K562 (cell line): ENCODE results near the gene SYVN1. TPM values are rescaled to one million over a fixed set of nuclear protein-coding genes. Genes with fewer than 3 reads are reported as not detected.

Experiments used
- ATAC-seq: fragments of 200-7000 bp; cut with Tn5 transposase; 3 replicates; pipeline ENCODE4 v1.9.1; 2020; ENCODE audit warnings: moderate library complexity
- BruUV-seq: library from RNA; stranded (reverse); fragments of 400-500 nt; replicated peaks from 2 replicates; lab custom pipeline; 2021; lab: Mats Ljungman, UMichigan
- CTCF ChIA-PET: fragments of 300-600 bp; formaldehyde crosslinking; extraction: SDS; loops from one replicate; lab custom pipeline; 2021; ENCODE audit warnings: low intra/inter-chr PET ratio; lab: Yijun Ruan, JAX
- POLR2A ChIA-PET: fragments of 300-600, 350-650 bp; sonication (Branson Sonifier 250); formaldehyde crosslinking; extraction: SDS; loops from one replicate; lab custom pipeline; 2021; ENCODE audit warnings: antibody characterized with exemption, inconsistent platforms; lab: Yijun Ruan, JAX
- DNase-seq, 4 experiments: peaks; one replicate each; pipeline versions ENCODE4 v3.0.0 to v3.0.0-alpha.2; 2011 to 2018; ENCODE audit warnings: low spot score in 3 of 4, mixed read lengths in 3 of 4; ENCODE audit errors: extremely low read depth in 1 of 4
- FAIRE-seq: peaks from 2 replicates; lab custom pipeline; 2011; peaks lifted over from hg19 to GRCh38; lab: Jason Lieb, UNC
- H2AFZ ChIP-seq: 2 replicates; pipeline ENCODE4 v1.6.0; 2011; ENCODE audit warnings: low read depth, low read length, control low read depth, inconsistent platforms
- H3K27ac ChIP-seq: fragments of 200-600 bp; 3 replicates; pipeline ENCODE4 v1.8.0; 2011; ENCODE audit warnings: low read depth, mild to moderate bottlenecking, control low read depth, inconsistent platforms, low read length, moderate library complexity, mixed read lengths; ENCODE audit errors: extremely low read depth
- H3K27me3 ChIP-seq, 2 experiments: fragments of 300-600 bp in 1 of 2; 2 replicates in 1 of 2; 3 replicates in 1 of 2; pipeline versions ENCODE4 v1.6.0 to v1.8.0; 2011; ENCODE audit warnings: inconsistent platforms in 2 of 2, low read length in 2 of 2, mild to moderate bottlenecking in 1 of 2, mixed read lengths in 1 of 2, moderate library complexity in 1 of 2; ENCODE audit not compliant: control insufficient read depth in 2 of 2, insufficient read depth in 2 of 2
- H3K36me3 ChIP-seq: fragments of 300-600 bp; 3 replicates; pipeline ENCODE4 v1.8.0; 2011; ENCODE audit warnings: mild to moderate bottlenecking, low read length, inconsistent platforms; ENCODE audit not compliant: control insufficient read depth, insufficient read depth
- H3K4me1 ChIP-seq, 2 experiments: fragments of 200-600 bp in 1 of 2; replicated peaks in 1 of 2; 2 replicates in 1 of 2; 3 replicates in 1 of 2; pipeline versions ENCODE4 v1.5.1 to v1.8.0; 2011; ENCODE audit warnings: inconsistent platforms in 2 of 2, low read length in 2 of 2, mild to moderate bottlenecking in 1 of 2, mixed read lengths in 1 of 2, moderate library complexity in 1 of 2; ENCODE audit not compliant: control insufficient read depth in 2 of 2, insufficient read depth in 2 of 2
- H3K4me2 ChIP-seq: 2 replicates; pipeline ENCODE4 v1.6.1; 2011; ENCODE audit warnings: low read length, control low read depth, inconsistent platforms, mixed read lengths; ENCODE audit not compliant: insufficient read depth
- H3K4me3 ChIP-seq: fragments of 200-600 bp; sonication (generic), shearing (Covaris generic); 2 replicates; pipeline ENCODE4 v1.5.1; 2016; ENCODE audit warnings: control low read depth, inconsistent platforms
- H3K79me2 ChIP-seq: fragments of 200-600 bp; 3 replicates; pipeline ENCODE4 v1.8.0; 2011; ENCODE audit warnings: low read length, inconsistent platforms; ENCODE audit not compliant: control insufficient read depth, insufficient read depth
- H3K9ac ChIP-seq, 2 experiments: 2 replicates each; pipeline versions ENCODE4 v1.6.0 to v1.6.1; 2011; ENCODE audit warnings: low read depth in 2 of 2, low read length in 2 of 2, control low read depth in 1 of 2, inconsistent platforms in 1 of 2, mild to moderate bottlenecking in 1 of 2, mixed read lengths in 1 of 2; ENCODE audit not compliant: insufficient read depth in 1 of 2
- H3K9me1 ChIP-seq: one replicate; pipeline ENCODE4 v1.6.0; 2011; ENCODE audit warnings: inconsistent platforms, mild to moderate bottlenecking, low read length, moderate library complexity; ENCODE audit not compliant: control insufficient read depth, insufficient read depth
- H3K9me3 ChIP-seq: replicated peaks from 2 replicates; pipeline ENCODE4 v1.5.1; 2011; ENCODE audit warnings: low read depth, low read length, inconsistent platforms; ENCODE audit not compliant: control insufficient read depth, insufficient read depth
- H4K20me1 ChIP-seq: replicated peaks from 2 replicates; pipeline ENCODE4 v1.6.1; 2011; ENCODE audit warnings: low read length, inconsistent platforms, mixed read lengths; ENCODE audit not compliant: control insufficient read depth, insufficient read depth
- E2F4 ChIP-seq: sonication (generic); formaldehyde crosslinking; IDR thresholded peaks from 2 replicates; pipeline ENCODE4 v1.8.0; 2022; ENCODE audit warnings: mild to moderate bottlenecking, low read depth, missing genetic modification reagents
- SMARCC2 ChIP-seq: fragments of 450-650 bp; IDR thresholded peaks from 2 replicates; pipeline ENCODE4 v1.6.1; 2017; ENCODE audit warnings: antibody characterized with exemption, moderate library complexity, mild to moderate bottlenecking, low read depth
- SREBF2 ChIP-seq: sonication (generic); formaldehyde crosslinking; IDR thresholded peaks from 2 replicates; pipeline ENCODE4 v1.4.0; 2020; ENCODE audit warnings: mild to moderate bottlenecking, missing genetic modification reagents
- SRSF9 ChIP-seq: fragments of 200-400 bp; formaldehyde crosslinking; IDR thresholded peaks from 2 replicates; pipeline ENCODE4 v1.6.1; 2017; ENCODE audit warnings: low read depth, low read length, borderline replicate concordance
- ZNF512 ChIP-seq: IDR thresholded peaks from 2 replicates; pipeline ENCODE4 v1.6.1; 2016; ENCODE audit warnings: missing genetic modification characterization, missing compliant biosample characterization
- ZNF79 ChIP-seq: fragments of 250-450 bp; sonication (Bioruptor Pico); IDR thresholded peaks from 2 replicates; pipeline ENCODE4 v1.4.0; 2020; ENCODE audit warnings: low read depth, mild to moderate bottlenecking, moderate library complexity
- WGBS: fragments of 100-300 bp; shearing (Covaris generic); methylation state at CpG from one replicate; pipeline ENCODE4 v1.1.6; 2016; ENCODE audit warnings: low coverage, mixed read lengths; ENCODE audit not compliant: insufficient coverage; ENCODE audit errors: missing lambda C conversion rate; 5-methylcytosine and 5-hydroxymethylcytosine counted together
- in situ Hi-C: fragments of 300-500 bp; cut with MboI; formaldehyde crosslinking; loops from 4 replicates; pipeline ENCODE4 v1.15.0; 2018; ENCODE audit warnings: inconsistent platforms, mixed read lengths
- intact Hi-C: fragments of 100-400 bp; cut with micrococcal nuclease; formaldehyde crosslinking; loops from 2 replicates; pipeline ENCODE4 v1.14.2; 2022
- polyA plus RNA-seq, 8 experiments: library from polyadenylated mRNA; depleted of rRNA in 4 of 8; stranded (reverse) in 5 of 8; unstranded in 3 of 8; fragments of >200 nt; fragmentation: Nextera tagmentation in 2 of 8; fragmentation: Illumina TruSeq in 1 of 8; extraction: Ambion mirVana in 2 of 8; extraction: Trizol in 1 of 8; gene quantifications; 2 replicates each; pipeline versions ENCODE4 v1.2.1 to v1.2.3, GENCODE V29; 2011 to 2014; ENCODE audit warnings: inconsistent platforms in 1 of 8, missing spikeins in 1 of 8
- total RNA-seq, 7 experiments: library from RNA; depleted of rRNA in 6 of 7; stranded (reverse); fragments of >200 nt in 6 of 7; fragmentation: Illumina TruSeq in 2 of 7; extraction: Trizol in 2 of 7; gene quantifications; 2 replicates each; pipeline versions ENCODE4 v1.2.1 to v1.2.3, GENCODE V29; 2011 to 2021; ENCODE audit warnings: low replicate concordance in 1 of 7
- TF ChIP-seq, protein P1 (sequence below): sonication (generic); formaldehyde crosslinking; IDR thresholded peaks from 2 replicates; pipeline ENCODE4 v1.8.0; 2022; ENCODE audit warnings: mild to moderate bottlenecking, missing genetic modification reagents
- TF ChIP-seq, protein P2 (sequence below): sonication (generic); formaldehyde crosslinking; IDR thresholded peaks from 2 replicates; pipeline ENCODE4 v1.9.0; 2022; ENCODE audit warnings: mild to moderate bottlenecking, missing genetic modification reagents
- TF ChIP-seq, protein P3 (sequence below), 2 experiments: fragments of 150-350 bp in 1 of 2; IDR thresholded peaks; 2 replicates each; pipeline ENCODE4 v1.6.1; 2012 to 2016; ENCODE audit warnings: low read depth in 2 of 2, low read length in 2 of 2, mild to moderate bottlenecking in 1 of 2, moderate library complexity in 1 of 2

Gene SYVN1
- total and polyA plus RNA-seq, 9 of the 15 experiments (the other 6 are each of a cell fraction or from before 2014, with no cell fraction given), result 0.41 to 47.4 (median 9.9) TPM

DNA sequence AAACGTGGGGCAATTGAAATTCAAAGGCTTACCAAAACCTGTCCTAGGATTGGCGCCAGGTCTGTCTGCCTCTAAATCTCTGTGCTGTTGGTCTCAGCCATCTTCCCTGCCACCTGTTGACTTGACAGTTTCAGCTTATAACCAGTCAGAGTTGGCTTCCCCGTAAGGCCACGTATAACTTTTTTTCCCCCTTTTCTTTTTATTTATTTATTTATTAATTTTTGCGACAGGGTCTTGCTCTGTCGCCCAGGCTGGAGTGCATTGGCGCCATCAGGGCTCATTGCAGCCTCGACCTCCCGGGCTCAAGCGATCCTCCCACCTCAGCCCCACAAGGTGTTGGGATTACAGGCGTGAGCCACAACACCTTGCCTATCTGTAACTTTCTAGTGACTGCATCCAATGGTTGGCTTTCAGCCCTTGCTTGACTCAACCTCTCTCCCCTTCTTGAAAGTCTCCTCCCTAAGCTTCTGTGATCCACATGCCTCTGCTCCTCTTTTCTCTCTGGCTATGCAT lies 1.4 kb upstream of the SYVN1 start:
- 22% methylated on average over 11 of the region's 11 CpGs for WGBS

More for the DNA sequence above, 1.4 kb upstream of the SYVN1 start:
- CTCF ChIA-PET, result no interaction called here
- Histone ChIP-seq H3K27me3 (no peaks in the 10 kb centered on the region; a peak in 1 of 5 replicates), H3K27ac (peak overlapping the region; percentile 98), H3K9ac (peak overlapping the region; percentile 98 to 99), H4K20me1 (peaks cover 7% of the 10 kb centered on the region; the same call in 1 of the 2 replicates), H3K9me3 (no peaks in the 10 kb centered on the region), H3K4me3 (peak overlapping the region; percentile 96), H3K79me2 (peaks cover 41% of the 10 kb centered on the region), H3K4me2 (peak overlapping the region; percentile 98), H3K9me1 (peaks cover 4% of the 10 kb centered on the region), H3K4me1 (peaks cover 21 to 44% of the 10 kb centered on the region in 2 experiments; a peak in 4 of 5 replicates), H3K36me3 (peaks cover 25% of the 10 kb centered on the region), H2AFZ (peak overlapping the region; percentile 94)
- FAIRE-seq (no peak), ATAC-seq (no peak), DNase-seq (no peak)
- intact Hi-C loops (loop anchor here (2.0 kb wide), 2 partner anchors 33 to 45 kb away; partner anchors contain the start of gene CAPN1), in situ Hi-C loops (no loop called here)
- TF ChIP-seq E2F4 (CRISPR knock-in tag), result 0 out of 2 replicates have a peak, but pooled peaks have one; percentile 13
- TF ChIP-seq ZNF512 (tag), result no peak
- no peak for TF ChIP-seq SMARCC2
- TF ChIP-seq, protein P1, sequence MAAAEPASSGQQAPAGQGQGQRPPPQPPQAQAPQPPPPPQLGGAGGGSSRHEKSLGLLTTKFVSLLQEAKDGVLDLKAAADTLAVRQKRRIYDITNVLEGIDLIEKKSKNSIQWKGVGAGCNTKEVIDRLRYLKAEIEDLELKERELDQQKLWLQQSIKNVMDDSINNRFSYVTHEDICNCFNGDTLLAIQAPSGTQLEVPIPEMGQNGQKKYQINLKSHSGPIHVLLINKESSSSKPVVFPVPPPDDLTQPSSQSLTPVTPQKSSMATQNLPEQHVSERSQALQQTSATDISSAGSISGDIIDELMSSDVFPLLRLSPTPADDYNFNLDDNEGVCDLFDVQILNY (CRISPR knock-in tag), result no peak
- TF ChIP-seq SREBF2 (CRISPR knock-in tag), result no peak
- TF ChIP-seq, protein P2, sequence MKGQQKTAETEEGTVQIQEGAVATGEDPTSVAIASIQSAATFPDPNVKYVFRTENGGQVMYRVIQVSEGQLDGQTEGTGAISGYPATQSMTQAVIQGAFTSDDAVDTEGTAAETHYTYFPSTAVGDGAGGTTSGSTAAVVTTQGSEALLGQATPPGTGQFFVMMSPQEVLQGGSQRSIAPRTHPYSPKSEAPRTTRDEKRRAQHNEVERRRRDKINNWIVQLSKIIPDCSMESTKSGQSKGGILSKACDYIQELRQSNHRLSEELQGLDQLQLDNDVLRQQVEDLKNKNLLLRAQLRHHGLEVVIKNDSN (CRISPR knock-in tag), result 0 out of 2 replicates have a peak, but pooled peaks have one; percentile 3
- TF ChIP-seq SRSF9, result no peak
- TF ChIP-seq ZNF79 (CRISPR knock-in tag), result no peak
- TF ChIP-seq, protein P3, sequence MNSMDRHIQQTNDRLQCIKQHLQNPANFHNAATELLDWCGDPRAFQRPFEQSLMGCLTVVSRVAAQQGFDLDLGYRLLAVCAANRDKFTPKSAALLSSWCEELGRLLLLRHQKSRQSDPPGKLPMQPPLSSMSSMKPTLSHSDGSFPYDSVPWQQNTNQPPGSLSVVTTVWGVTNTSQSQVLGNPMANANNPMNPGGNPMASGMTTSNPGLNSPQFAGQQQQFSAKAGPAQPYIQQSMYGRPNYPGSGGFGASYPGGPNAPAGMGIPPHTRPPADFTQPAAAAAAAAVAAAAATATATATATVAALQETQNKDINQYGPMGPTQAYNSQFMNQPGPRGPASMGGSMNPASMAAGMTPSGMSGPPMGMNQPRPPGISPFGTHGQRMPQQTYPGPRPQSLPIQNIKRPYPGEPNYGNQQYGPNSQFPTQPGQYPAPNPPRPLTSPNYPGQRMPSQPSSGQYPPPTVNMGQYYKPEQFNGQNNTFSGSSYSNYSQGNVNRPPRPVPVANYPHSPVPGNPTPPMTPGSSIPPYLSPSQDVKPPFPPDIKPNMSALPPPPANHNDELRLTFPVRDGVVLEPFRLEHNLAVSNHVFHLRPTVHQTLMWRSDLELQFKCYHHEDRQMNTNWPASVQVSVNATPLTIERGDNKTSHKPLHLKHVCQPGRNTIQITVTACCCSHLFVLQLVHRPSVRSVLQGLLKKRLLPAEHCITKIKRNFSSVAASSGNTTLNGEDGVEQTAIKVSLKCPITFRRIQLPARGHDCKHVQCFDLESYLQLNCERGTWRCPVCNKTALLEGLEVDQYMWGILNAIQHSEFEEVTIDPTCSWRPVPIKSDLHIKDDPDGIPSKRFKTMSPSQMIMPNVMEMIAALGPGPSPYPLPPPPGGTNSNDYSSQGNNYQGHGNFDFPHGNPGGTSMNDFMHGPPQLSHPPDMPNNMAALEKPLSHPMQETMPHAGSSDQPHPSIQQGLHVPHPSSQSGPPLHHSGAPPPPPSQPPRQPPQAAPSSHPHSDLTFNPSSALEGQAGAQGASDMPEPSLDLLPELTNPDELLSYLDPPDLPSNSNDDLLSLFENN (IDR thresholded peaks at IDR 0.05; ENCODE audit: low read depth in 2 of 2, low read length in 2 of 2), result no peak
- BruUV-seq, result no TSS peak
- POLR2A ChIA-PET, result interaction anchor here (0.5 to 8.4 kb wide), 28 partner anchors 9 to 363 kb away, joined by 3 to 182 read pairs (median 4); partner anchors contain the start of genes CAPN1, FAU, MAJIN and MALAT1
